Neural cell (in vitro differentiated cells): ENCODE data around the gene GPR141.

ENCODE experiments used
- EZH2 ChIP-seq: fragments of 200-600, 300-800 bp; shearing (Covaris generic), sonication (generic); IDR thresholded peaks from 2 replicates; pipeline ENCODE4 v1.6.1; 2014; ENCODE audit warnings: antibody characterized with exemption, low read length, borderline replicate concordance, mild to moderate bottlenecking; ENCODE audit not compliant: insufficient read depth, poor library complexity, severe bottlenecking
- POLR2AphosphoS5 ChIP-seq: IDR thresholded peaks from 2 replicates; pipeline ENCODE4 v1.6.1; 2012
- RAD21 ChIP-seq: fragments of 450-650 bp; conservative IDR thresholded peaks from 2 replicates; pipeline ENCODE4 v1.6.1; 2014; ENCODE audit warnings: antibody characterized with exemption, mild to moderate bottlenecking, moderate library complexity
- SMC3 ChIP-seq: fragments of 450-650 bp; conservative IDR thresholded peaks from 2 replicates; pipeline ENCODE4 v1.6.1; 2014; ENCODE audit warnings: antibody characterized with exemption, mild to moderate bottlenecking, moderate library complexity; ENCODE audit not compliant: poor library complexity
- TAF1 ChIP-seq: IDR thresholded peaks from 2 replicates; pipeline ENCODE4 v1.6.1; 2012; ENCODE audit warnings: low read depth
- TF ChIP-seq, protein P1 (sequence below): fragments of 450-650 bp; IDR thresholded peaks from 2 replicates; pipeline ENCODE4 v1.5.1; 2014; ENCODE audit warnings: antibody characterized with exemption, mild to moderate bottlenecking, moderate library complexity; ENCODE audit not compliant: poor library complexity, severe bottlenecking
- TF ChIP-seq, protein P2 (sequence below): IDR thresholded peaks from 2 replicates; pipeline ENCODE4 v1.6.1; 2012; ENCODE audit warnings: borderline replicate concordance

DNA sequence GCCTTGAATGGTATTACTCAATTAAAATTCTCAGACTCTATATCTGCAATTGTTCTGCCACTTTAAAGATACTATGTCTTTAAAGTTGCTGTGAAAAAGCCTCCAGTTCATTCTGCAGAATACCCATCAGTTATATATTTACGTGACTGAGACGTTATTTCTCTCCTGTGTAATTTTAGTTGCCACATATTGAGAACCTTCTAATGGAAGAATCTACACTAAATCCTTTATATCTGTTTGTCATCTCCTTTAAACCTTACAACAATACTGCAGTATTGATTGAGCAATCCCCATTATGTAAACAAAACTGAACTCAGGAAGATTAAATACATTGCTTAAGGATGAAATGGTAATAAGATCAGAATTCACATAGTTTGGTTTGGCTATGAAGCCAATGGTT lies 30.0 kb downstream of the GPR141 start:
- TF ChIP-seq, protein P1, sequence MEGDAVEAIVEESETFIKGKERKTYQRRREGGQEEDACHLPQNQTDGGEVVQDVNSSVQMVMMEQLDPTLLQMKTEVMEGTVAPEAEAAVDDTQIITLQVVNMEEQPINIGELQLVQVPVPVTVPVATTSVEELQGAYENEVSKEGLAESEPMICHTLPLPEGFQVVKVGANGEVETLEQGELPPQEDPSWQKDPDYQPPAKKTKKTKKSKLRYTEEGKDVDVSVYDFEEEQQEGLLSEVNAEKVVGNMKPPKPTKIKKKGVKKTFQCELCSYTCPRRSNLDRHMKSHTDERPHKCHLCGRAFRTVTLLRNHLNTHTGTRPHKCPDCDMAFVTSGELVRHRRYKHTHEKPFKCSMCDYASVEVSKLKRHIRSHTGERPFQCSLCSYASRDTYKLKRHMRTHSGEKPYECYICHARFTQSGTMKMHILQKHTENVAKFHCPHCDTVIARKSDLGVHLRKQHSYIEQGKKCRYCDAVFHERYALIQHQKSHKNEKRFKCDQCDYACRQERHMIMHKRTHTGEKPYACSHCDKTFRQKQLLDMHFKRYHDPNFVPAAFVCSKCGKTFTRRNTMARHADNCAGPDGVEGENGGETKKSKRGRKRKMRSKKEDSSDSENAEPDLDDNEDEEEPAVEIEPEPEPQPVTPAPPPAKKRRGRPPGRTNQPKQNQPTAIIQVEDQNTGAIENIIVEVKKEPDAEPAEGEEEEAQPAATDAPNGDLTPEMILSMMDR, result no peak
- TF ChIP-seq RAD21 (no peak), POLR2AphosphoS5 (no peak), EZH2 (no peak), SMC3 (no peak), TAF1 (no peak)
- TF ChIP-seq, protein P2, sequence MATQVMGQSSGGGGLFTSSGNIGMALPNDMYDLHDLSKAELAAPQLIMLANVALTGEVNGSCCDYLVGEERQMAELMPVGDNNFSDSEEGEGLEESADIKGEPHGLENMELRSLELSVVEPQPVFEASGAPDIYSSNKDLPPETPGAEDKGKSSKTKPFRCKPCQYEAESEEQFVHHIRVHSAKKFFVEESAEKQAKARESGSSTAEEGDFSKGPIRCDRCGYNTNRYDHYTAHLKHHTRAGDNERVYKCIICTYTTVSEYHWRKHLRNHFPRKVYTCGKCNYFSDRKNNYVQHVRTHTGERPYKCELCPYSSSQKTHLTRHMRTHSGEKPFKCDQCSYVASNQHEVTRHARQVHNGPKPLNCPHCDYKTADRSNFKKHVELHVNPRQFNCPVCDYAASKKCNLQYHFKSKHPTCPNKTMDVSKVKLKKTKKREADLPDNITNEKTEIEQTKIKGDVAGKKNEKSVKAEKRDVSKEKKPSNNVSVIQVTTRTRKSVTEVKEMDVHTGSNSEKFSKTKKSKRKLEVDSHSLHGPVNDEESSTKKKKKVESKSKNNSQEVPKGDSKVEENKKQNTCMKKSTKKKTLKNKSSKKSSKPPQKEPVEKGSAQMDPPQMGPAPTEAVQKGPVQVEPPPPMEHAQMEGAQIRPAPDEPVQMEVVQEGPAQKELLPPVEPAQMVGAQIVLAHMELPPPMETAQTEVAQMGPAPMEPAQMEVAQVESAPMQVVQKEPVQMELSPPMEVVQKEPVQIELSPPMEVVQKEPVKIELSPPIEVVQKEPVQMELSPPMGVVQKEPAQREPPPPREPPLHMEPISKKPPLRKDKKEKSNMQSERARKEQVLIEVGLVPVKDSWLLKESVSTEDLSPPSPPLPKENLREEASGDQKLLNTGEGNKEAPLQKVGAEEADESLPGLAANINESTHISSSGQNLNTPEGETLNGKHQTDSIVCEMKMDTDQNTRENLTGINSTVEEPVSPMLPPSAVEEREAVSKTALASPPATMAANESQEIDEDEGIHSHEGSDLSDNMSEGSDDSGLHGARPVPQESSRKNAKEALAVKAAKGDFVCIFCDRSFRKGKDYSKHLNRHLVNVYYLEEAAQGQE, result no peak
